Fibroblast of villous mesenchyme (primary cell): ENCODE data around the gene PRKAB1. TPM values are rescaled to one million over a fixed set of nuclear protein-coding genes. Genes with fewer than 3 reads are reported as not detected.
"Not testable (repeated sequence)": the region's sequence is repeated elsewhere in the genome, so short reads cannot be mapped to it uniquely, and the experiment has no call there.

ENCODE experiments used
- DNase-seq: peaks from one replicate; pipeline ENCODE4 v3.0.0-alpha.2; 2010; ENCODE audit warnings: low read depth
- H3K4me3 ChIP-seq: 2 replicates; pipeline ENCODE4 v1.5.1; 2011; ENCODE audit warnings: low read depth, mild to moderate bottlenecking, low read length
- total RNA-seq: library from RNA; depleted of rRNA; stranded (reverse); fragments of >200 nt; gene quantifications from 2 replicates; pipeline ENCODE4 v1.2.3, GENCODE V29; 2012
- TF ChIP-seq, protein P1 (sequence below): IDR thresholded peaks from 2 replicates; pipeline ENCODE4 v1.5.1; 2012; ENCODE audit warnings: low read depth, mild to moderate bottlenecking, low read length; ENCODE audit not compliant: insufficient read depth

Gene PRKAB1, protein sequence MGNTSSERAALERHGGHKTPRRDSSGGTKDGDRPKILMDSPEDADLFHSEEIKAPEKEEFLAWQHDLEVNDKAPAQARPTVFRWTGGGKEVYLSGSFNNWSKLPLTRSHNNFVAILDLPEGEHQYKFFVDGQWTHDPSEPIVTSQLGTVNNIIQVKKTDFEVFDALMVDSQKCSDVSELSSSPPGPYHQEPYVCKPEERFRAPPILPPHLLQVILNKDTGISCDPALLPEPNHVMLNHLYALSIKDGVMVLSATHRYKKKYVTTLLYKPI
- 13.2 and 16.0 TPM in 2 replicates for total RNA-seq

DNA sequence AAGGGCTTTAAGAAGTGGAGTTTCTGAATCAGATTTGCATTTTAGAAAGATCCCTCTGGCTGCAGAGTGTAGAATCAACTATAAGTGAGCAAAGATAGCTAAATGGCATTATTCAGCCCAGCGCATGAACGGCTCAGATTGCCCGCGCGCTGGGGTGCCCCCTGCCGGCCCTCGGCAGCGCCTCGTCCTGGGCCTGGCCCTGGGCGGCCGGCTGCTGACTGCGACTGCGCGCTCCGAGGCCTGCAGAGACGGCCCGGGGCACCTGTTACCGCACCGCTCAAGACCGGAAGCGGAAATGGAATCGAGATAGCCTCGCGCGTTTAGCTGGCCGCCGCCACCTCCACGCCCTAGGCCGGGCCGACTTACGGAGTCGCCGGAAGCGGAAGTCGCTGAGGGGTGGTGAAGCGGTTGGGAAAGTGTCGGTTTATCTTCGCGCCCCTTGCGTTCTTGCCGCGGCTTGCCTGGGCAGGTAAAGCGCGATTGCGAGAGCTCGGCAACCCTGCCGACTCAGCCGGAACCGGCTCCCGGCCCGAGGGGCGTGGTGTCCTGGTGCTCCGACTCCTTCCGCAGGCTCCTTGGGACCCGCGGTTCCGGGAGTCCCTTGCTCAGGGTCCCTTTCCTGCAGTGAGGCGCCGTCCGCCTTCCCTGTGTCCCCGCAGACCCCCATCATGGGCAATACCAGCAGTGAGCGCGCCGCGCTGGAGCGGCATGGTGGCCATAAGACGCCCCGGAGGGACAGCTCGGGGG, at the start of gene PRKAB1:
Gene PRKAB1, plus strand, starts transcription at position 557 of the 747 bp plus-strand sequence. Its CDS starts 112 bp downstream, at position 669.
- TF ChIP-seq, protein P1, sequence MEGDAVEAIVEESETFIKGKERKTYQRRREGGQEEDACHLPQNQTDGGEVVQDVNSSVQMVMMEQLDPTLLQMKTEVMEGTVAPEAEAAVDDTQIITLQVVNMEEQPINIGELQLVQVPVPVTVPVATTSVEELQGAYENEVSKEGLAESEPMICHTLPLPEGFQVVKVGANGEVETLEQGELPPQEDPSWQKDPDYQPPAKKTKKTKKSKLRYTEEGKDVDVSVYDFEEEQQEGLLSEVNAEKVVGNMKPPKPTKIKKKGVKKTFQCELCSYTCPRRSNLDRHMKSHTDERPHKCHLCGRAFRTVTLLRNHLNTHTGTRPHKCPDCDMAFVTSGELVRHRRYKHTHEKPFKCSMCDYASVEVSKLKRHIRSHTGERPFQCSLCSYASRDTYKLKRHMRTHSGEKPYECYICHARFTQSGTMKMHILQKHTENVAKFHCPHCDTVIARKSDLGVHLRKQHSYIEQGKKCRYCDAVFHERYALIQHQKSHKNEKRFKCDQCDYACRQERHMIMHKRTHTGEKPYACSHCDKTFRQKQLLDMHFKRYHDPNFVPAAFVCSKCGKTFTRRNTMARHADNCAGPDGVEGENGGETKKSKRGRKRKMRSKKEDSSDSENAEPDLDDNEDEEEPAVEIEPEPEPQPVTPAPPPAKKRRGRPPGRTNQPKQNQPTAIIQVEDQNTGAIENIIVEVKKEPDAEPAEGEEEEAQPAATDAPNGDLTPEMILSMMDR: peak; percentile 91
- peak within 1 kb of the TSS; percentile 81 for H3K4me3 ChIP-seq
- peak; percentile 98 for DNase-seq

DNA sequence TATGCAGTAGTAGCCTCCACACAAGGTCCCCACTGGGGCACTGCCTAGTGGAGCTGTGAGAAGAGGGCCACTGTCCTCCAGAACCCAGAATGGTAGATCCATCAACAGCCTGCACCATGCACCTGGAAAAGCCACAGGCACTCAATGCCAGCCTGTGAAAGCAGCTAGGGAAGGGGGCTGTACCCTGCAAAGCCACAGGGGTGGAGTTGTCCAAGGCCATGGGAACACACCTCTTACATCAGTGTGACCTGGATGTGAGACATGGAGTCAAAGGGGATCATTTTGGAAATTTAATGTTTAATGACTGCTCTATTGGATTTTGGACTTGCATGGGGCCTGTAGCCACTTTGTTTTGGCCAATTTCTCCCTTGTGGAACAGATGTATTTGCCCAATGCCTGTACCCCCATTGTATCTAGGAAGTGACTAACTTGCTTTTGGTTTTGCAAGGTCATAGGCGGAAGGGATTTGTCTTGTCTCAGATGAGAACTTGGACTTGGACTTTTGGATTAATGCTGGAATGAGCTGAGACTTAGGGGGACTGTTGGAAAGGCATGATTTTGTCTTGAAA, 49.5 kb upstream of the PRKAB1 start:
- H3K4me3 ChIP-seq, DNase-seq: not testable (repeated sequence)

DNA sequence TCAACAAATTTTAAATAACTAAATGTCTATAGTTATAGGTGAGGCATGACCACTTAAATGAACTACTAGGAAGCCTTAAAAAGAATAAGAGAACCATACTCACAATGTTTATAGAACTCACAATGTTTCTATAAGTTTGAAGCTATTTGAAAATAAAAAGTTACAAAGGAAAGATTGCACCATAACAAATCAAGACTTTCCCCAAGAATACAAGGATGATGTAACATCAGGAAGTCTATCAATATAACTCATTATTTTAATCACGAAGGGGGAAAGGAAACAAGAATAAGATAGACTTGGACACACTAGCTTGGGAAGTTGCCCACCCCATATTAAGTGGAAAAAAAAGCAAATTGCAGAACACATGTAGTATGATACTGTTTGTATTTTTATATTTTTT, 47.4 kb upstream of the PRKAB1 start:
- H3K4me3 ChIP-seq: no peak overlapping the region
- TF ChIP-seq, protein P1: no peak
- no peak for DNase-seq

DNA sequence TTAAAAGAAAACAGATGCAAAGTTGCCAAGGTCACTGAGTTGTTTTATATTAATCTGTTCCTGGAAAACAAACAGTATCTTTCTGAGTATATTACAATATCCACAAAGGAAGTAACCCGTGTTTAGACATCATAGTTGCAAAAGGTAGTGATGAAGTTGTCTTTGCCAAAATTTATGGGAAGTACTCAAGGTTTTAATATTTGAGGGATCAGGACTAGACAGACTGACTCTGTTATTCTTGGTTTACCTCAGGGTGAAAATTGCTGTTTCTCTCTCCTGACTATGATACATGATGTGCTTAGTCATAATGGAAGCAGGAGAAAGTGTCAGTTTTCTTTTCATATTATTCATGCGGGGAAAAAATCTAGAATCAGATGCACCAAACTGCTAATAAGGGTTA, 46.1 kb upstream of the PRKAB1 start:
- TF ChIP-seq, protein P1: no peak
- DNase-seq: no peak
- no peak overlapping the region for H3K4me3 ChIP-seq

DNA sequence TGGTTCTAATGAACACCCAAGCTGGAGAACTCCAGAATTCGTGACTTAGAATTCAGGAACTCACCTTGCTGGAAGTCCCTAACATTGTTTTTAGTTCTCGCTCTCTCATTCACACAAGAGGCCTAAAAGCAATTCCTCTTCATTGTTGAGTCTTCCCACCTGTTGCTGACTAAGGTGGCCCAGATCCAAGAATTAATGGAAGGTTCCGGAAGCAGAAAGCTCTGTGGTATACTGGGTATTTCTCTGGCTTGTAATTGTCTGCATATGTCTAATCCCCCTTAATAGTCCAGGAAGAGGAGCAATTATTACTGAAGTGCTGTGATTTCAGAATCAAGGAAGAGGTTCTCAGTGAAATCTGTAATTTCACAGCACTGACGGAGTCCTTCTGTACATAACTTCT, 43.0 kb upstream of the PRKAB1 start:
- TF ChIP-seq, protein P1: no peak
- no peak overlapping the region for H3K4me3 ChIP-seq
- DNase-seq: no peak

DNA sequence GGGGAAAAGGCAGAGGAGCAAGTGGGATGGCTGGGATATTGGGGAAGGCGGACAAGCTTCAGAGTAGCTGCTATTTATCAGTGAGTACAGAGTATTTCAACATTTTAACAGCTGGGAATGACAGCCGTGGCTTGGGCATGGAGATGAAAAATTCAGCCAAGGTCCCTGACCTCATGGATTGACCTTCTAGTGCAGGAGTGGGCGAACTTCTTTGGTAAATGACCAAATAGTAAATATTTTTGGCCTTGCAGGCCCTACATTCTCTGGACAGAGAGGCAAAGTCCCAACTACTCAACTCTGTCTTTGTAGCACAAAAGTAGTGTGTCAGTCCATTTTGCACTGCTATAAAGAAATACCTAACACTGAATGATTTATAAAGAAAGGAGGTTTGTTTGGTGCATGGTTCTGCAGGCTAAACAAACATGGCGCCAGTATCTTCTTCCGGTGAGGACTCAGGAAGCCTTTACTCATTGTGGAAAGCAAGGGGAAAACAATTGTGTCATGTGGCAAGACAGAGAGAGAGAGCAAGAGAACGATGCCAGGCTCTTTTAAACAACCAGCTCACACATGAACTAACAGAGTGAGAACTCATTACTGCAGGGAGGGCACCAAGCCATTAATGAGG, 40.8 kb upstream of the PRKAB1 start:
- H3K4me3 ChIP-seq: no peak overlapping the region
- TF ChIP-seq, protein P1: no peak
- DNase-seq: no peak

DNA sequence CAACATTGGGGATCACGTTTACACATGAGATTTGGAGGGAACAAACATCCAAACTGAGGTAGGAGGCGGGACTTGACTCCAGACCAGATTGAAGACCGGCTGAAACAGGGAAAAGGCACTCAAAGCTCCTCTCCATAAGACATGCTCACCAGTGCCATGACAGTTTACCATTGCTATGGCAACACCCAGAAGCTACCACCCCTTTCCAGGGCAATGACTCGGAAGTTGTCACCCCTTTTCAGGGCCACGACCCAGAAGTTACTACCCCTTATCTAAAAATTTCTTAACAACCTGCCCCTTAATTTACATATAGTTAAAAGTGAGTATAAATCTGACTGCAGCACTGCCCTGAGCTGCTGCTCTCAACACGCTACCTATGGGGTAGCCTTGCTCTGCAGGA, 40.2 kb upstream of the PRKAB1 start:
- TF ChIP-seq, protein P1: no peak
- DNase-seq: no peak
- H3K4me3 ChIP-seq: no peak overlapping the region
